ENCODE measurements around the gene PSMC3IP.

GRCh38 chr17:42581744-42582270 is 4.3 kb upstream of the PSMC3IP start:
- TF ChIP-seq CTCF (IDR thresholded peaks at IDR 0.05) (no peak), EP300 (IDR thresholded peaks at IDR 0.05) (no peak), POLR2A (IDR thresholded peaks at IDR 0.05) (no peak)
